ENCODE measurements around the gene GATAD2A.

GATAD2A gene

DNA sequence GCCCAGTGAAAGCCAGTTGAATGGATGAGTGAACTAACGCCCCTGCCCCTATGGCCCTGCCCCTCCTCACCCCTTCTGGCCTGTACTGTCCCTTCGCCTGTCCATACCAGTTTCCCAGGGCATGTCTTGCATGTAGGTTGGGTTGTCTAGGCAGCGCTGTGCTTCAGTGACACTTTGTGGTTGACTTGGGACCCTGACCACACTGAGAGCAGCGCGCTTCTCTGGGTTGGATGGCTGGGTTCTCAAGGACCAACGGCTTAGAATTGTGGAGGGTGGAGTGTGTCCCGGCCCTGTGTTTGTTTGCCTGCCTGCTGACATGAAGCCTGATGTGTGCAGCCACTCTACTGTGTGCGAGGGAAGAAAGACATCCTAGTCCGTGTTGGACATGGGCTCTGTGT, 15.8 kb downstream of the GATAD2A start:
- H3K4me2 ChIP-seq (ENCODE audit: low read depth, low read length, poor library complexity, severe bottlenecking), result no peak overlapping the region
- peaks cover 100% of the 10 kb centered on the region for H3K79me2 ChIP-seq (ENCODE audit: insufficient read depth, low read length)
- no peaks in the 10 kb centered on the region for H3K27me3 ChIP-seq (ENCODE audit: insufficient read depth, low read length, poor library complexity, severe bottlenecking)
- peaks cover 89% of the 10 kb centered on the region for H4K20me1 ChIP-seq (ENCODE audit: insufficient read depth, low read length, poor library complexity, severe bottlenecking)
- no peak overlapping the region for H3K9ac ChIP-seq (ENCODE audit: low read depth, low read length, poor library complexity, severe bottlenecking)
- H3K4me3 ChIP-seq (ENCODE audit: low read length, poor library complexity, severe bottlenecking), result no peak overlapping the region
- H2AFZ ChIP-seq (ENCODE audit: low read length), result no peak overlapping the region
- H3K9me3 ChIP-seq (ENCODE audit: insufficient read depth, low read depth, low read length), result no peaks in the 10 kb centered on the region
- no peaks in the 10 kb centered on the region for H3F3A ChIP-seq (ENCODE audit: low read depth)
- no peak for TF ChIP-seq EZH2phosphoT487 (IDR thresholded peaks at IDR 0.05; ENCODE audit: borderline replicate concordance)
- TF ChIP-seq, protein P1, sequence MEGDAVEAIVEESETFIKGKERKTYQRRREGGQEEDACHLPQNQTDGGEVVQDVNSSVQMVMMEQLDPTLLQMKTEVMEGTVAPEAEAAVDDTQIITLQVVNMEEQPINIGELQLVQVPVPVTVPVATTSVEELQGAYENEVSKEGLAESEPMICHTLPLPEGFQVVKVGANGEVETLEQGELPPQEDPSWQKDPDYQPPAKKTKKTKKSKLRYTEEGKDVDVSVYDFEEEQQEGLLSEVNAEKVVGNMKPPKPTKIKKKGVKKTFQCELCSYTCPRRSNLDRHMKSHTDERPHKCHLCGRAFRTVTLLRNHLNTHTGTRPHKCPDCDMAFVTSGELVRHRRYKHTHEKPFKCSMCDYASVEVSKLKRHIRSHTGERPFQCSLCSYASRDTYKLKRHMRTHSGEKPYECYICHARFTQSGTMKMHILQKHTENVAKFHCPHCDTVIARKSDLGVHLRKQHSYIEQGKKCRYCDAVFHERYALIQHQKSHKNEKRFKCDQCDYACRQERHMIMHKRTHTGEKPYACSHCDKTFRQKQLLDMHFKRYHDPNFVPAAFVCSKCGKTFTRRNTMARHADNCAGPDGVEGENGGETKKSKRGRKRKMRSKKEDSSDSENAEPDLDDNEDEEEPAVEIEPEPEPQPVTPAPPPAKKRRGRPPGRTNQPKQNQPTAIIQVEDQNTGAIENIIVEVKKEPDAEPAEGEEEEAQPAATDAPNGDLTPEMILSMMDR (conservative IDR thresholded peaks at IDR 0.05; ENCODE audit: low read length), result no peak
- no peaks in the 10 kb centered on the region; the same call in 1 of the 2 replicates for H3K36me3 ChIP-seq (ENCODE audit: insufficient read depth, low read length)
- H3K9me2 ChIP-seq (replicated peaks; ENCODE audit: low read depth, low read length), result no peaks in the 10 kb centered on the region
- H3K4me1 ChIP-seq (ENCODE audit: insufficient read depth, low read length, poor library complexity, severe bottlenecking), result peaks cover 4% of the 10 kb centered on the region

DNA sequence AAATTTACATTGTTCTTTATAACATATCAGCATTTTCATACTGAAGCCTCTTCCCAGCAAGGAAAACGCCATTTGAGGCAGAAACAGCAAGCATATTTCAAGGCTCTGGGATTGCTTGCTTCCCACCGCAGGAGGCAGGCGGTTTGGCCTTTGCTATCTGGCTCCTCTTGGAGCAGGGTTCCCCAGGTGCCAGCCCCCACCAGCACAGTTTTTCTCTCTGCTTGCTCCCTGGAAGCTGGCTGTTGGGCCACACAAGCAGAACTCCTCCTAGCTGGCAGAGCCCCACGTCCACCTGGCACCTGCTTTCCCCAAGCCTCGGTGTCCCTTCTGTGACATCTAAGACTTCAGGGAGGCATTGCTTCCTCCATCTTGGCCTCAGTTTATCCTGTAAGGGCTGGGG, 16.7 kb downstream of the GATAD2A start:
- Histone ChIP-seq H2AFZ (ENCODE audit: low read length) (no peak overlapping the region), H4K20me1 (ENCODE audit: insufficient read depth, low read length, poor library complexity, severe bottlenecking) (peaks cover 84% of the 10 kb centered on the region), H3K4me2 (ENCODE audit: low read depth, low read length, poor library complexity, severe bottlenecking) (no peak overlapping the region), H3K9me3 (ENCODE audit: insufficient read depth, low read depth, low read length) (no peaks in the 10 kb centered on the region), H3F3A (ENCODE audit: low read depth) (no peaks in the 10 kb centered on the region), H3K79me2 (ENCODE audit: insufficient read depth, low read length) (peaks cover 100% of the 10 kb centered on the region), H3K4me1 (ENCODE audit: insufficient read depth, low read length, poor library complexity, severe bottlenecking) (peaks cover 4% of the 10 kb centered on the region), H3K27me3 (ENCODE audit: insufficient read depth, low read length, poor library complexity, severe bottlenecking) (no peaks in the 10 kb centered on the region), H3K4me3 (ENCODE audit: low read length, poor library complexity, severe bottlenecking) (no peak overlapping the region), H3K36me3 (ENCODE audit: insufficient read depth, low read length) (no peaks in the 10 kb centered on the region; the same call in 1 of the 2 replicates), H3K9ac (ENCODE audit: low read depth, low read length, poor library complexity, severe bottlenecking) (no peak overlapping the region), H3K9me2 (replicated peaks; ENCODE audit: low read depth, low read length) (no peaks in the 10 kb centered on the region)
- TF ChIP-seq, protein P1 (conservative IDR thresholded peaks at IDR 0.05; ENCODE audit: low read length), result no peak
- no peak for TF ChIP-seq EZH2phosphoT487 (IDR thresholded peaks at IDR 0.05; ENCODE audit: borderline replicate concordance)

DNA sequence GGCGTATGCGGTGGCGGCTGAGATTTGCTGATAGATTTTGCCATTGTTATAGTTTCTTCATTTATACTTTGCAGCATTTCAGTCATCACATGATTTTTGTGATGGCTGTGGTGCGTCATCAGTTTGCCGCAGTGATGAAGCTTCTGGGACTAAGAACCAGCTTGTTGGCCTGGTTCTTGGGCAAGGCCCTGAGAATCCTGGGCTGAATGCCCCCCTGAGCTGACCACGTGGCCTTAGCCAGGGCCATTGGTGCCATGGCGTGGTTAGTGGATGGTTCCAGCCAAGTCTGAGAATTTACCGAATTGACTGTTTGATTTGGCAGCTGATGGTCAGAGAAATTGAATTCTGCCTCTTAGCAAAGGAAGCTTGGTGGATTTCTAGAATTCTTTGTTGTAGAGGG, 17.8 kb downstream of the GATAD2A start:
- no peaks in the 10 kb centered on the region for H3K9me3 ChIP-seq (ENCODE audit: insufficient read depth, low read depth, low read length)
- H3K9ac ChIP-seq (ENCODE audit: low read depth, low read length, poor library complexity, severe bottlenecking), result no peak overlapping the region
- no peaks in the 10 kb centered on the region for H3K9me2 ChIP-seq (replicated peaks; ENCODE audit: low read depth, low read length)
- TF ChIP-seq, protein P1 (conservative IDR thresholded peaks at IDR 0.05; ENCODE audit: low read length), result no peak
- TF ChIP-seq EZH2phosphoT487 (IDR thresholded peaks at IDR 0.05; ENCODE audit: borderline replicate concordance), result no peak
- H3K4me1 ChIP-seq (ENCODE audit: insufficient read depth, low read length, poor library complexity, severe bottlenecking), result peaks cover 4% of the 10 kb centered on the region
- H3K79me2 ChIP-seq (ENCODE audit: insufficient read depth, low read length), result peaks cover 100% of the 10 kb centered on the region
- no peak overlapping the region for H2AFZ ChIP-seq (ENCODE audit: low read length)
- H3K4me2 ChIP-seq (ENCODE audit: low read depth, low read length, poor library complexity, severe bottlenecking), result no peak overlapping the region
- no peaks in the 10 kb centered on the region for H3K27me3 ChIP-seq (ENCODE audit: insufficient read depth, low read length, poor library complexity, severe bottlenecking)
- no peak overlapping the region for H3K4me3 ChIP-seq (ENCODE audit: low read length, poor library complexity, severe bottlenecking)
- H3F3A ChIP-seq (ENCODE audit: low read depth), result no peaks in the 10 kb centered on the region
- H4K20me1 ChIP-seq (ENCODE audit: insufficient read depth, low read length, poor library complexity, severe bottlenecking), result peaks cover 87% of the 10 kb centered on the region
- H3K36me3 ChIP-seq (ENCODE audit: insufficient read depth, low read length), result peaks cover under 1% of the 10 kb centered on the region; the same call in 1 of the 2 replicates

All from Loucy (cell line).